AG09319 (cell line): ENCODE results near the gene ACAP1.

Experiments used
- DNase-seq: peaks from one replicate; pipeline ENCODE4 v3.0.0-alpha.2; 2010; ENCODE audit warnings: low read depth; ENCODE audit errors: extremely low read depth
- TF ChIP-seq, protein P1 (sequence below): IDR thresholded peaks from 2 replicates; pipeline ENCODE4 v1.5.1; 2011; ENCODE audit warnings: low read depth, mild to moderate bottlenecking, inconsistent platforms, low read length, moderate library complexity

ACAP1 gene

DNA sequence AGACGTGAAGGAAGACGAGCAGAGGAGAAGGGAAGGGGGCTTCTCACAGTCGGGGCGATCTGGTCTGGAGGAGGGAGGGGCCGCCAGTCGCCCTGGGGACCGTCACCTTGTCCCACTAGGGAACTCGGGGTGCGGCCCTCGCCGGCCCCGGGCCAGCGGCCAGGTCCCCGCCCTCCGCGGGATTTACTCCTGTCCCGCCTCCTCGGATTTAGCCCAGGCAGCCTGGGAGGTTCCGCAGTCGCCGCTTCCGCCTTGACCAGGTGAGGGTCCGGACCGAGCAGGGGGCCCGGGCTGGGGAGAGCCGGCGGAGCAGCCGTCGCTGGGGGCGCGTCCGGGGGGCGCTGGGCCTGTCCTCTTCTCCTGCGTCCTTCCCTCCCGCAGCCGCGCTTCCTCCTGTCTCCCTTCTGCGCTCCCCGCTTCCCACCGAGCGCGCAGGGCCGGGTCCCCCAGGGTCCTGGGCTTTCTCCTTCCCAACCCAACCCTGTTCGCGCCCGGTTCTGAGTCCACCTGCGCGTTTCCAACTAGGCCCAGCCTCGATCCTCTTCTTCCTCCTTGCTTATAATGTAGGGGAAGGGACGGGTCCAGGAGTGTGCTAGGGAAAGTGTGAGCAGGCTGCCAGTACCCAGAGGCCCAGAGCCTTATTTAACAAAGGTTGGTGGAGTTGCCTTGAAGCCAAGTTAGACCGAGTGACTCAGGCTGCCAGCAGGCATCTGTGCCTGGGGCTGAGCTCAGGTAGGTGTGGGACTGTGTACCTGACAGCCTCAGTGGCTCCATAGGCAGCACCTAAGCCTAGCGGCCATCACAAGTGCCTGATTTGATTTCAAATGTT is 44.7 kb downstream of the ACAP1 start, which contains the start of gene TNK1:
TSS of gene TNK1 (plus strand) at position 235 of the 829 bp plus-strand sequence. CDS start 1,838 bp downstream, outside the sequence.
- TF ChIP-seq, protein P1, sequence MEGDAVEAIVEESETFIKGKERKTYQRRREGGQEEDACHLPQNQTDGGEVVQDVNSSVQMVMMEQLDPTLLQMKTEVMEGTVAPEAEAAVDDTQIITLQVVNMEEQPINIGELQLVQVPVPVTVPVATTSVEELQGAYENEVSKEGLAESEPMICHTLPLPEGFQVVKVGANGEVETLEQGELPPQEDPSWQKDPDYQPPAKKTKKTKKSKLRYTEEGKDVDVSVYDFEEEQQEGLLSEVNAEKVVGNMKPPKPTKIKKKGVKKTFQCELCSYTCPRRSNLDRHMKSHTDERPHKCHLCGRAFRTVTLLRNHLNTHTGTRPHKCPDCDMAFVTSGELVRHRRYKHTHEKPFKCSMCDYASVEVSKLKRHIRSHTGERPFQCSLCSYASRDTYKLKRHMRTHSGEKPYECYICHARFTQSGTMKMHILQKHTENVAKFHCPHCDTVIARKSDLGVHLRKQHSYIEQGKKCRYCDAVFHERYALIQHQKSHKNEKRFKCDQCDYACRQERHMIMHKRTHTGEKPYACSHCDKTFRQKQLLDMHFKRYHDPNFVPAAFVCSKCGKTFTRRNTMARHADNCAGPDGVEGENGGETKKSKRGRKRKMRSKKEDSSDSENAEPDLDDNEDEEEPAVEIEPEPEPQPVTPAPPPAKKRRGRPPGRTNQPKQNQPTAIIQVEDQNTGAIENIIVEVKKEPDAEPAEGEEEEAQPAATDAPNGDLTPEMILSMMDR, result no peak
- no peak for DNase-seq

DNA sequence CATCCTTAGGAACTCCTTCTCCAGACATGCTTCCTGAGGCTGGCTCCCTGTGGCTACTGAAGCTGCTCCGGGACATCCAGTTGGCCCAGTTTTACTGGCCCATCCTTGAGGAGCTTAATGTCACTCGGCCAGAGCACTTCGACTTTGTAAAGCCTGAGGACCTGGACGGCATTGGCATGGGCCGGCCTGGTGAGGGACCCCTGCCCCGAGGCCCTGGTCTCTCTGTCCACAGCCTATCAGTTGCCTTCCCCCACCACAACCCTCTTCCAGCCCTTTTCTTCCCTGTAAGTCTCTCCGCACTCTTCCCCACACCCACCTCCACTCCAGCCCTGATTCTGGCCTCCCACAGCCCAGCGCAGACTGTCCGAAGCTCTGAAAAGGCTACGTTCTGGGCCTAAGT is 46.6 kb downstream of the ACAP1 start:
- TF ChIP-seq, protein P1, result no peak
- DNase-seq, result no peak

DNA sequence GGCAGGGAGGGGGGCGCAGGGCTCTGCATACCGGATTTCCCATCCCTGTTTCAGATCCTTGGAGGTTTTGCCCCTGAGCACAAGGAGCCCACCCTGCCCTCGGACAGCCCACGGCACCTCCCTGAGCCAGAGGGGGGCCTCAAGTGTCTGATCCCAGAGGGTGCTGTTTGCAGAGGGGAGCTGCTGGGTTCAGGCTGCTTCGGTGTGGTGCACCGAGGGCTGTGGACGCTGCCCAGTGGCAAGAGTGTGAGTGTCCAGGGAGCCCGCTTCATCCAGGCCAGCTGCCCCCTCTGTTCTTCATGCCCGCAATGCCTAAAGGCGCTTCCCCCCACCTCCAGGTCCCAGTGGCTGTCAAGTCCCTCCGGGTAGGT is 47.0 kb downstream of the ACAP1 start:
- DNase-seq, result no peak
- TF ChIP-seq, protein P1, result no peak

DNA sequence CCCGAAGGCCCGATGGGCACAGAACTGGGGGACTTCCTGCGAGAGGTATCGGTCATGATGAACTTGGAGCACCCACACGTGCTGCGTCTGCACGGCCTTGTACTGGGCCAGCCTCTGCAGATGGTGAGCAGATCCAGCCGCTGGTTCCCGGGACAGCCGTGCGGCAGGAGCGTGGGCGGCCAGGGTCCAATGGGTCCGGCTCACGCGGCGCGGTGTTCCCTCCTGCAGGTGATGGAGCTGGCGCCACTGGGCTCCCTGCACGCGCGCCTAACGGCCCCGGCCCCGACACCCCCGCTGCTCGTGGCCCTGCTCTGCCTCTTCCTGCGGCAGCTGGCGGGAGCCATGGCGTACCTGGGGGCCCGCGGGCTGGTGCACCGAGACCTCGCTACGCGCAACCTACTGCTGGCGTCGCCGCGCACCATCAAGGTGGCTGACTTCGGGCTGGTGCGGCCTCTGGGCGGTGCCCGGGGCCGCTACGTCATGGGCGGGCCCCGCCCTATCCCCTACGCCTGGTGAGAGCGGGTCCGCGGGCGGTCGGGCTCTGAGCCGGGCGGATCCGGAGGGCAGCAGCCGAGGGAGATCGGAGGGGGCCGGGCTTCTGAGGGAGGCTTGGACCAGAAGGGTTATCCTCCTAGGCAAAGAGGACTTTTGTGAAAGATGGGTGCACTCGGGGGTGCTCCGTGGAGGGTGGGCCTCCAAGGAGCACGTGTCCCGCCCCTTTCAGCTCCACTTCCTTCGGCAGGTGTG is 47.6 kb downstream of the ACAP1 start:
- TF ChIP-seq, protein P1, result no peak
- DNase-seq, result no peak

DNA sequence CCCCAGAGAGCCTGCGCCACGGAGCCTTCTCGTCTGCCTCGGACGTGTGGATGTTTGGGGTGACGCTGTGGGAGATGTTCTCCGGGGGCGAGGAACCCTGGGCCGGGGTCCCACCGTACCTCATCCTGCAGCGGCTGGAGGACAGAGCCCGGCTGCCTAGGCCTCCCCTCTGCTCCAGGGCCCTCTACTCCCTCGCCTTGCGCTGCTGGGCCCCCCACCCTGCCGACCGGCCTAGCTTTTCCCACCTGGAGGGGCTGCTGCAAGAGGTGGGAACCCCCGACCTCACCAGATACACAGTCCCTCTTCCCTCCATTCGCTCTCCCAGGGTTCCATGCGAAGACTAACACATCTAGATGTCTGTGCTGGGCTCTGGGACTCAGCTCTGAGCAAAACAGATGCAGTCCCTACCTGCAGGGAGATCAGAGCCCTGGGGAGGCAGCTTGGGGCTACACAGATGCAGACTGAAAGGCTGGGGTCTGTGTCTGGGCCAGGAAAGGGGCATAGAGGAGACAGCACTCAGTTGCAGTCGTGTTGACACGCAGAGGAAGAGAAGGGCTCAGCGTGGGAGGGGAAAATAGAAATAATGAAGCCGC is 48.3 kb downstream of the ACAP1 start:
- DNase-seq, result no peak

DNA sequence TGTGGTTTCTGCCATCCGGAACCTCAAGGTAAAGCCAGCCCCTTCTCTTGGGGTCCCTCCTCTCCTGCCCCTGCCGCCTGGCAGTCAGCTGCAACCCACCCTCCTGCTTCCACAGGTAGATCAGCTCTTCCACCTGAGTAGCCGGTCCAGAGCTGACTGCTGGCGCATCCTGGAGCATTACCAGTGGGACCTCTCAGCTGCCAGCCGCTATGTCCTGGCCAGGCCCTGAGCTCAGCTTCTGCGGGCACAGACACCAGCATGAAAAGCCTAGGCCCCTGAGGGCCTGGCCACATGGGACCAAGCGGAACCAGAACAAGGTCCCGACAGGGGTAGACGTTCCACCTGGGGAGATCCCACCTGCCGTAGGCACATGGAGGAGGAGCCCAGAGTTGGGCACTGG is 52.5 kb downstream of the ACAP1 start:
- no peak for DNase-seq
- TF ChIP-seq, protein P1, result no peak

More for the DNA sequence above, 48.3 kb downstream of the ACAP1 start:
- TF ChIP-seq, protein P1, result no peak
